Esophagus muscularis mucosa (tissue), 4 donors: ENCODE results near the gene CAPZB. TPM values are rescaled to one million over a fixed set of nuclear protein-coding genes. Genes with fewer than 3 reads are reported as not detected.

ENCODE experiments used
- DNase-seq: peaks from one replicate; pipeline ENCODE4 v3.0.0-alpha.2; 2017; ENCODE audit errors: extremely low spot score
- H3K27ac ChIP-seq, 4 donors: fragments of 200-600 bp; sonication (generic); replicated peaks in 1 of 4; 1 replicate in 3 of 4; 2 replicates in 1 of 4; pipeline ENCODE4 v1.5.1; 2016 to 2019; ENCODE audit warnings: mild to moderate bottlenecking in 1 of 4
- H3K27me3 ChIP-seq, 4 donors: fragments of 200-600 bp; sonication (generic); one replicate each; pipeline versions ENCODE4 v1.5.1 to v1.6.0; 2016 to 2019
- H3K36me3 ChIP-seq, 4 donors: fragments of 200-600 bp; sonication (generic); one replicate each; pipeline ENCODE4 v1.5.1; 2016 to 2019
- H3K4me1 ChIP-seq, 4 donors: fragments of 200-600 bp; sonication (generic); one replicate each; pipeline ENCODE4 v1.5.1; 2016 to 2019
- H3K4me3 ChIP-seq, 4 donors: fragments of 200-600 bp; sonication (generic); 1 replicate in 2 of 4; 2 replicates in 2 of 4; pipeline ENCODE4 v1.5.1; 2016 to 2019; ENCODE audit warnings: mild to moderate bottlenecking in 4 of 4, moderate library complexity in 1 of 4
- H3K9me3 ChIP-seq, 4 donors: fragments of 200-600 bp; sonication (generic); 1 replicate in 3 of 4; 2 replicates in 1 of 4; pipeline ENCODE4 v1.5.1; 2016 to 2019
- CTCF ChIP-seq, 3 experiments: fragments of 200-600 bp in 2 of 3; fragments of 450-650 bp in 1 of 3; sonication (generic) in 2 of 3; IDR thresholded peaks; one replicate each; pipeline ENCODE4 v1.5.1; 2017 to 2019; ENCODE audit warnings: antibody characterized with exemption in 3 of 3, mild to moderate bottlenecking in 2 of 3, moderate library complexity in 1 of 3
- EP300 ChIP-seq: sonication (generic); formaldehyde crosslinking; IDR thresholded peaks from one replicate; pipeline ENCODE4 v1.6.1; 2017; ENCODE audit warnings: antibody characterized with exemption
- POLR2A ChIP-seq: fragments of 450-650 bp; IDR thresholded peaks from one replicate; pipeline ENCODE4 v1.6.1; 2017; ENCODE audit warnings: antibody characterized with exemption, moderate library complexity, mild to moderate bottlenecking, low read depth
- POLR2AphosphoS5 ChIP-seq, 2 donors: sonication (generic); formaldehyde crosslinking; IDR thresholded peaks; one replicate each; pipeline ENCODE4 v1.6.1; 2017; ENCODE audit warnings: antibody characterized with exemption in 2 of 2
- WGBS: methylation state at CpG from one replicate; pipeline ENCODE4 v1.1.5; 2018; 5-methylcytosine and 5-hydroxymethylcytosine counted together
- intact Hi-C: fragments of 100-400 bp; cut with DNase I; formaldehyde crosslinking; loops from one replicate; pipeline ENCODE4 v1.15.1; 2023
- total RNA-seq, 4 donors: library from RNA; depleted of rRNA; stranded (reverse); fragments of >200 nt; gene quantifications; one replicate each; pipeline versions ENCODE4 v1.1.0 to v1.2.1, GENCODE V29; 2016

Gene CAPZB
- total RNA-seq, 4 donors from 2014 or later = 186 to 261 (median 203) TPM

GRCh38 chr1:19322481-19322880 is 162.9 kb downstream of the CAPZB start:
- H3K4me3 ChIP-seq = no peak overlapping the region
- intact Hi-C loops = no loop called here
- WGBS = 71% methylated on average over 10 of the region's 10 CpGs
- H3K4me1 ChIP-seq = peaks cover 0 to 6% (median 0%) of the 10 kb centered on the region in 4 donors
- DNase-seq = no peak
- peaks cover 16 to 87% (median 73%) of the 10 kb centered on the region in 4 donors for H3K36me3 ChIP-seq
- no peak for TF ChIP-seq EP300
- TF ChIP-seq POLR2AphosphoS5 (IDR thresholded peaks at IDR 0.05) = no peak
- no peak for TF ChIP-seq POLR2A
- no peak for TF ChIP-seq CTCF (IDR thresholded peaks at IDR 0.05)
- H3K9me3 ChIP-seq = no peaks in the 10 kb centered on the region
- H3K27me3 ChIP-seq = no peaks in the 10 kb centered on the region
- no peak overlapping the region for H3K27ac ChIP-seq

- no peak for TF ChIP-seq EP300
- no peak for TF ChIP-seq CTCF (IDR thresholded peaks at IDR 0.05)
- no peak for TF ChIP-seq POLR2A
- no peak for TF ChIP-seq POLR2AphosphoS5 (IDR thresholded peaks at IDR 0.05)
- no peaks in the 10 kb centered on the region for H3K27me3 ChIP-seq
- no peak for DNase-seq
- peaks cover 10 to 78% (median 59%) of the 10 kb centered on the region in 4 donors for H3K36me3 ChIP-seq
- H3K27ac ChIP-seq = no peak overlapping the region
- no peaks in the 10 kb centered on the region for H3K9me3 ChIP-seq
- 88% methylated on average over 3 of the region's 3 CpGs for WGBS
- intact Hi-C loops = no loop called here
- peaks cover 0 to 12% (median 4%) of the 10 kb centered on the region in 4 donors for H3K4me1 ChIP-seq
- H3K4me3 ChIP-seq = no peak overlapping the region
Observed at GRCh38 chr1:19321071-19321470, 164.3 kb downstream of the CAPZB start.

DNA sequence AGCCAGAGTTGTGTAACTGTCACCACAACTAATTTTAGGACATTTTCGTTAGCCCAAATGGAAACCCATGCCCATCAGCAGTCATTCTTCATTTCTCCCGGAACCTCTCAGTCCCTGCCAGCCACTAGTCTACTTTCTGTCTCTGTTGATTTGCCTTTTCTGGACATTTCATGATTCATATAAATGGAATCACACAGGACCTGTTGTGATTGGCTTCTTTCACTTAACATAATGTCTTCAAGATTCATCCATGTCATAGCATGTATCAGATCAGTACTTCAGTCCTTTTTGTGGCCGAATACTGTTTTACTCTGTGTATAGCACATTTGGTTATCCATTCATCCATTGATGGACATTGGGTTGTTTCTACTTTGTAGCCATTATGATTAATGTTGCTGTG is 166.1 kb downstream of the CAPZB start:
- TF ChIP-seq CTCF (IDR thresholded peaks at IDR 0.05) (no peak), POLR2AphosphoS5 (IDR thresholded peaks at IDR 0.05) (no peak), POLR2A (no peak), EP300 (no peak)
- WGBS = 88% methylated on average over 3 of the region's 3 CpGs
- no peak overlapping the region for H3K27ac ChIP-seq
- H3K4me1 ChIP-seq = peaks cover 0 to 28% (median 21%) of the 10 kb centered on the region in 4 donors
- H3K4me3 ChIP-seq = no peak overlapping the region
- intact Hi-C loops = no loop called here
- H3K9me3 ChIP-seq = no peaks in the 10 kb centered on the region
- H3K27me3 ChIP-seq = no peaks in the 10 kb centered on the region
- no peak for DNase-seq
- H3K36me3 ChIP-seq = peaks cover 4 to 59% (median 40%) of the 10 kb centered on the region in 4 donors

DNA sequence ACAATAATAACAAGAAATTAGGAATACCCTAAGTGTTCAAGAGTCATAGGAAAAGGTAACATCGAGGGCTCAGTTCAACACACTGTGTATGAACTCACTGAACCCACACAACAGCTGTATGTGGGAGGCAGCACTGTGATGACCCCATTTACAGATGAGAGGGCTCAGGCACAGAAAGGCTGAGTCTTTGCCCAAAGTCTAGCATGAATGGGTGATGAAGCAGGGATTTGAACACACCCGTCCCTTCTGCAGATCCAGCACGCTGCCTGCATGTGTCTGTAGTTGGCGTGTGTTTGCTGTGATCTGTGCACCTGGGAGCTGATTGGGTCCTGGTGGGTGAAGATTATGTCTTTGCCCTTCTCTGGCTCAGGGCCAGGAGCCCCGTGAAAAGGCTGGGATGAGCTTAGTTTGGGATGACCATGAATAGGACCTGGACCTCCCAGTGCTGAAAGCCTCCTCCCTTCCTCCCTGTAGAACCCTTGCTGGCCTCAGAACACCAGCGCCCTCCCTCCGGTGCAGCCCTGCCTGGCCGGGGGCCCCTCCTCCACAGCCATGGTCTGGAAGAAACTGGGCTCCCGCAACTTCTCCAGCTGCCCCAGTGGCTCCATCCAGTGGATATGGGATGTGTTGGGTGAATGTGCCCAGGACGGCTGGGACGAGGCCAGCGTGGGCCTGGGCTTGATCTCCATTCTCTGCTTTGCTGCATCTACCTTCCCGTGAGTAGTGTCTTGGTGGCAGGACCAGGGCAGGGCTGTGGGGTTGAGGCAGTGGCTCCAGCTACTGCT is 168.0 kb downstream of the CAPZB start:
- peaks cover 0 to 40% (median 27%) of the 10 kb centered on the region in 4 donors for H3K36me3 ChIP-seq
- intact Hi-C loops = no loop called here
- DNase-seq = no peak

More for the DNA sequence above, 168.0 kb downstream of the CAPZB start:
- no peak overlapping the region for H3K4me3 ChIP-seq
- H3K27me3 ChIP-seq = no peaks in the 10 kb centered on the region
- peaks cover 8 to 47% (median 38%) of the 10 kb centered on the region in 4 donors for H3K4me1 ChIP-seq
- TF ChIP-seq CTCF (IDR thresholded peaks at IDR 0.05) = no peak
- no peak for TF ChIP-seq POLR2A
- no peak for TF ChIP-seq EP300
- no peak for TF ChIP-seq POLR2AphosphoS5 (IDR thresholded peaks at IDR 0.05)
- WGBS = 73% methylated on average over 2 of the region's 13 CpGs
- H3K27ac ChIP-seq = no peak overlapping the region
- H3K9me3 ChIP-seq = no peaks in the 10 kb centered on the region
